Lower lobe of right lung (tissue), 2 donors: ENCODE measurements around the gene ORC3. TPM values are rescaled to one million over a fixed set of nuclear protein-coding genes. Genes with fewer than 3 reads are reported as not detected.
"Not testable (repeated sequence)": the region's sequence is repeated elsewhere in the genome, so short reads cannot be mapped to it uniquely, and the experiment has no call there.

ENCODE experiments used
- ATAC-seq, 2 donors: fragments of 200-7000 bp; cut with Tn5 transposase; one replicate each; pipeline ENCODE4 v1.9.1; 2020 to 2022; ENCODE audit warnings: mild to moderate bottlenecking in 2 of 2, moderate library complexity in 2 of 2
- DNase-seq: peaks from one replicate; pipeline ENCODE4 v3.0.0-alpha.2; 2020
- H3K27ac ChIP-seq: fragments of 200-600 bp; one replicate; pipeline ENCODE4 v1.8.0; 2022
- H3K27me3 ChIP-seq: fragments of 200-600 bp; one replicate; pipeline ENCODE4 v1.8.0; 2022; ENCODE audit warnings: low read depth
- H3K36me3 ChIP-seq: fragments of 200-600 bp; one replicate; pipeline ENCODE4 v1.8.0; 2022; ENCODE audit warnings: mild to moderate bottlenecking
- H3K4me1 ChIP-seq: fragments of 200-600 bp; one replicate; pipeline ENCODE4 v1.8.0; 2022
- H3K4me3 ChIP-seq: fragments of 200-600 bp; one replicate; pipeline ENCODE4 v1.8.0; 2022; ENCODE audit warnings: mild to moderate bottlenecking
- H3K9me3 ChIP-seq: fragments of 200-600 bp; one replicate; pipeline ENCODE4 v1.8.0; 2022
- intact Hi-C: fragments of 100-400 bp; cut with DNase I; formaldehyde crosslinking; loops from one replicate; pipeline ENCODE4 v1.11.0; 2022
- total RNA-seq: library from RNA; stranded (reverse); fragmentation: NEBNext Ultra II Directional; extraction: Animal tissue kit (Norgen Biotek cat#: 25700); gene quantifications from one replicate; pipeline ENCODE4 v1.2.1, GENCODE V29; 2021
- TF ChIP-seq, protein P1 (sequence below): fragments of 200-600 bp; IDR thresholded peaks from one replicate; pipeline ENCODE4 v1.8.0; 2022; ENCODE audit warnings: antibody characterized with exemption, mild to moderate bottlenecking
- donor health status: DM: no; HTN: yes; CAD: no; lungs with severe emphysema.

ORC3 gene
- total RNA-seq, 1 donor from 2014 or later = 16.6 TPM

DNA sequence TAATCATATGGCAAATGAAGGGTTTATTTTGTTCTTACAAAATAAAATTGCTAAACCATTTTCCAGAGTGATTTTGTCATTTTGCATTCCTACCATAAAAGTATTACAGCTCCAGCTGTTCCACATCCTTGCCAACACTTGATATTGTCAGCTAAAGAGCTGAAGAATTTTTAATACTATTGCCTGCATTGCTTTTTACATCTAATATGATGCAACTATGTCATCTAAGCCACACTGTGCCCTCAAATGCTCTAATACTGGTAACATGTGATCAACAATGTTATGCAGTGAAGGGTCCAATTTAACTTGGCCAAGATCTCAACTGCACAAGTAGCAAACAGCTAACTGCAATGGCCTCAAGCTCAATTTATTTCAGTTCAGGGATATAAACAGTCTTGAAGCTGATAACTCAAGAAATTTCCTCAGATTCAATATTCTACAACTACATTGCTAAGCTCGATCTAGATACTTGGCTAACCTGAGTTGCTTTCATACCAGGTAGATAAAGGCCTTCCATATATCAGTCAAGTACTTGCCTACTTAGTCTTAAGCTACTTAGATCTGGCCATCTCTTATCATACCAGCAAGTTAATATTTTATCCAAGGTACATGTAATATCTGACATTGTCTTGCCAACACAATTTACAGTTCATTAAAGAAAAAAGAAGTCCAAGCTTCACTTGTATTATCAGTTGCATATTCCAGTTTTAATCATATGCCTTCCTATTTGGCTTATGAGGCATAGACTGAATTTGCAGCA lies 95.1 kb downstream of the ORC3 start:
- H3K36me3 ChIP-seq = peaks cover 12% of the 10 kb centered on the region
- intact Hi-C loops = no loop called here
- no peak overlapping the region for H3K27ac ChIP-seq
- peaks cover 53% of the 10 kb centered on the region for H3K4me1 ChIP-seq
- ATAC-seq (peak; percentile 47 to 72), DNase-seq (no peak)
- no peaks in the 10 kb centered on the region for H3K27me3 ChIP-seq
- H3K9me3 ChIP-seq = no peaks in the 10 kb centered on the region
- TF ChIP-seq, protein P1, sequence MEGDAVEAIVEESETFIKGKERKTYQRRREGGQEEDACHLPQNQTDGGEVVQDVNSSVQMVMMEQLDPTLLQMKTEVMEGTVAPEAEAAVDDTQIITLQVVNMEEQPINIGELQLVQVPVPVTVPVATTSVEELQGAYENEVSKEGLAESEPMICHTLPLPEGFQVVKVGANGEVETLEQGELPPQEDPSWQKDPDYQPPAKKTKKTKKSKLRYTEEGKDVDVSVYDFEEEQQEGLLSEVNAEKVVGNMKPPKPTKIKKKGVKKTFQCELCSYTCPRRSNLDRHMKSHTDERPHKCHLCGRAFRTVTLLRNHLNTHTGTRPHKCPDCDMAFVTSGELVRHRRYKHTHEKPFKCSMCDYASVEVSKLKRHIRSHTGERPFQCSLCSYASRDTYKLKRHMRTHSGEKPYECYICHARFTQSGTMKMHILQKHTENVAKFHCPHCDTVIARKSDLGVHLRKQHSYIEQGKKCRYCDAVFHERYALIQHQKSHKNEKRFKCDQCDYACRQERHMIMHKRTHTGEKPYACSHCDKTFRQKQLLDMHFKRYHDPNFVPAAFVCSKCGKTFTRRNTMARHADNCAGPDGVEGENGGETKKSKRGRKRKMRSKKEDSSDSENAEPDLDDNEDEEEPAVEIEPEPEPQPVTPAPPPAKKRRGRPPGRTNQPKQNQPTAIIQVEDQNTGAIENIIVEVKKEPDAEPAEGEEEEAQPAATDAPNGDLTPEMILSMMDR = no peak
- H3K4me3 ChIP-seq = no peak overlapping the region

DNA sequence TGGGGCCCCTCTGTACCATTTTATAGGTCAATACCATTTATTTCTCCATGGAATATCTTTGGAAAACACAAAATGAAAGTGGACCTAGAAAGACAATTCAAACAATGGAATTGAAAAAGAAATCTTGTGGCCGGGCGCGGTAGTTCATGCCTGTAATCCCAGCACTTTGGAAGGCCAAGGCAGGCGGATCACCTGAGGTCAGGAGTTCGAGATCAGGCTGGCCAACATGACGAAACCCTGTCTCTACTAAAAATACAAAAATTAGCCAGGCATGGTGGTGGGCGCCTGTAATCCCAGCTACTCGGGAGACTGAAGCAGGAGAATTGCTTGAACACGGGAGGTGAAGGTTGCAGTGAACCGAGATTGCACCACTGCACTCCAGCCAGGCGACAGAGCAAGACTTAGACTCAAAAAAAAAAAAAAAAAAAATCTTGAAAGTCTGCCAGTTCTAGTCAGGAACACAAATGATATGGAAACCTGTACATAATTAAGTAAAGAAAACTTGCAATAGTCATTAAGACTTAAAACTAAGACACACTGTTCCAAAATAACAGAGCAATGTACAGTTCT lies 96.8 kb downstream of the ORC3 start:
- DNase-seq, H3K27me3 ChIP-seq, H3K27ac ChIP-seq, intact Hi-C loops, H3K36me3 ChIP-seq, H3K4me3 ChIP-seq, ATAC-seq, H3K9me3 ChIP-seq: not testable (repeated sequence)
- peaks cover 68% of the 10 kb centered on the region for H3K4me1 ChIP-seq

DNA sequence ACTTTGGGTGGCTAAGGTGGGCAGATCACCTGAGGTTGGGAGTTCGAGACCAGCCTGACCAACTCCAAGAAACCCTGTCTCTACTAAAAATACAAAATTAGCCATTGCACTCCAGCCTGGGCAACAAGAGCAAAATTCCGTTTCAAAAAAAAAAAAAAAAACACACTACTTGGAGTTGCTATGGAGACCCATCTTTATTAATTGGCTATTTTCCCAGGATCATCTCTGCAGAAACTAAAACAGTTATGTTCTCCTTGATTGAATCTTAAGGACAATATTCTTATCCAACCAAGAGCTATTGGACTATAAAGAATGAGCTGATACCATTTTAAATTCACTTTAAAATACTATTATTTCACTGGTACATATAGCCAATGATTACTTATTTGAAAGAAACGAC lies 97.4 kb downstream of the ORC3 start:
- ATAC-seq = no peak
- no peaks in the 10 kb centered on the region for H3K9me3 ChIP-seq
- intact Hi-C loops = no loop called here
- no peak for DNase-seq
- TF ChIP-seq, protein P1 = no peak
- no peaks in the 10 kb centered on the region for H3K27me3 ChIP-seq
- peaks cover 68% of the 10 kb centered on the region for H3K4me1 ChIP-seq
- no peaks in the 10 kb centered on the region for H3K36me3 ChIP-seq
- no peak overlapping the region for H3K4me3 ChIP-seq
- no peak overlapping the region for H3K27ac ChIP-seq

DNA sequence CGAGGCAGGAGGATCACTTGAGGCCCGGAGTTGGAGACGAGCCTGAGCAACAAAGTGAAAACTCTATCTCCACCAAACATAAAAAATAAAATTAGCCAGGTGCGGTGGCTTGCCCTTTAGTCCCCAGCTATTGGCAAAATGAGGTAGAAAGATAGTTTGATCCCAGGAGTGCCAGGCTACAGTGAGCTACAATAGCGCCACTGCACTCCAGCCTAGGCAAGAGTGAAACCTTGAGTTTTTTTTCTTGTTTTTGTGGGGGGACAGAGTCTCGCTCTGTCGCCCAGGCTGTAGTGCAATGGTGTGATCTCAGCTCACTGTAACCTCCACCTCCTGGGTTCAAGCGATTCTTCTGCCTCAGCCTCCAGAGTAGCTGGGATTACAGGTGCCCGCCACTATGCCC lies 98.0 kb downstream of the ORC3 start:
- H3K4me1 ChIP-seq = peaks cover 72% of the 10 kb centered on the region
- H3K27ac ChIP-seq, ATAC-seq, H3K9me3 ChIP-seq, H3K36me3 ChIP-seq, DNase-seq, intact Hi-C loops, H3K27me3 ChIP-seq, H3K4me3 ChIP-seq: not testable (repeated sequence)

DNA sequence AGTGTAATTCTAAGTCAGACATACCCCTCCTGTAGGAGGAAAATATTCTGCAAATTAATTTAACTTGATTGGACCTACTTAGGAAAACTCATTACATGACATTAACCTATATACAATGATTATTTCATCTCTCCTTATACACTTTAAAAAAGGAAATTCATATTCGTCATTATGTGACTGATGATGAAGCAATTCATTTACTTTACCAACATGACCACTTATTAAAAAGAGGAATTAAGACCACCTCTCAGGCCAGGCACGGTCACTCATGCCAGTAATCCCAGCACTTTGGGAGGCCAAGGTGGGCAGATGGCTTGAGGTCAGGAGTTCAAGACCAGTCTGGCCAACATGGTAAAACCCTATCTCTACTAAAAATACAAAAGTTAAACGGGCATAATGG lies 100.5 kb downstream of the ORC3 start:
- Histone ChIP-seq H3K27ac (no peak overlapping the region), H3K4me3 (no peak overlapping the region), H3K36me3 (no peaks in the 10 kb centered on the region), H3K9me3 (no peaks in the 10 kb centered on the region), H3K4me1 (peaks cover 84% of the 10 kb centered on the region), H3K27me3 (no peaks in the 10 kb centered on the region)
- ATAC-seq (no peak), DNase-seq (no peak)
- intact Hi-C loops = no loop called here
- TF ChIP-seq, protein P1 = no peak

DNA sequence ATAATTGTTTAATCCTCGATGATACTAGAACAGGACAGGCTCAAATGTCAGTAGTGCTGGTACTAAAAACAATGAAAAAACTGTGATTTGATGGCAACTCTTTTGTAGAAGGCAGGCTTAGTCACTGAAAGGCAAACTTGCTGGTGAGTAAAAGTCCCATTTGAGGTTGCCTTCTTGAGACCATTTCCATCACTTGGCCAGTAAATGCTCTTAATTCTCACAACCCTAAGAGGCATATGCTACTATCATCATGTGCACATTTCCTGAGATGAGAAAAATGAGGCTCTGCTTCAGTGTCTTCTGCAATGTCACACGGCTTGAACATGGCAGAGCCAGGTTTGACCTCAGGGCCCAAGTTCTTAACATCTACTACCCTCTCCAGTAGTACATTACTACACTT lies 102.2 kb downstream of the ORC3 start:
- Histone ChIP-seq H3K36me3 (no peaks in the 10 kb centered on the region), H3K4me1 (peaks cover 89% of the 10 kb centered on the region), H3K9me3 (no peaks in the 10 kb centered on the region), H3K27me3 (no peaks in the 10 kb centered on the region), H3K4me3 (no peak overlapping the region), H3K27ac (no peak overlapping the region)
- DNase-seq (no peak), ATAC-seq (no peak)
- intact Hi-C loops = no loop called here
- TF ChIP-seq, protein P1 = no peak

DNA sequence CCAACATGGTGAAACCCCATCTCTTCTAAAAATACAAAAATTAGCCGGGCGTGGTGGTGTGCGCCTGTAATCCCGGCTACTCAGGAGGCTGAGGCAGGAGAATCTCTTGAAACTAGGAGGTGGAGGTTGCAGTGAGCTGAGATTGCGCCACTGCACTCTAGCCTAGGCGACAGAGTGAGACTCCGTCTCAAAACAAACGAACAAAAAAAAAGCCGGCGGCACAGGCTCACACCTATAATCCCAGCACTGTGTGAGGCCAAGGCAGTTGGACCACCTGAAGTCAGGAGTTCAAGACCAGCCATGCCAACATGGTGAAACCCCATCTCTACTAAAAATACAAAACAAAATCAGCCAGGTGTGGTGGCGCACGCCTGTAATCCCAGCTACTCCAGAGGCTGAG lies 106.9 kb downstream of the ORC3 start:
- H3K4me1 ChIP-seq = peaks cover 67% of the 10 kb centered on the region
- H3K27ac ChIP-seq, DNase-seq, H3K36me3 ChIP-seq, H3K27me3 ChIP-seq, ATAC-seq, intact Hi-C loops, H3K4me3 ChIP-seq, H3K9me3 ChIP-seq: not testable (repeated sequence)
